ENCODE data around the gene MGLL. TPM values are rescaled to one million over a fixed set of nuclear protein-coding genes. Genes with fewer than 3 reads are reported as not detected.

The MGLL gene
- total RNA-seq, 1 experiment from 2014 or later: 6.8 TPM

DNA sequence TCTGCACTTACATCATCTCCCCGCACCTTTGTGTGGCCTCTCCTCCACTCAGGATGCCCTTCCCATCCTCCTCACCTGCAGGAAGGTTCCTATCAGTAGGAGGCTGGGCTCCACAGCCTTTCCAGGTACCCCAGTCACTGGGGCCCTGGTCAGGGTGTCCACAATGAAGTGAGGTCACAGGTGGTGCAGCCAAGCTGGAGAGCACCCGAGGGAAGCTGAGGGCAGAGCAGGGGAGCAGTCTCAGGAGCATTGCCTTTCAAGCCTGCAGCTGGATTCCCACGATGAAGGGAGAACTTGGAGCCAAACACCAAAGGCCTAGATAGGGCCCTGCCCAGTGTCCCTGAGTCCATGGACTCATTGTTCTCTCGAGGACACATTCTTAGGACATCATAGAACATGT, 23.6 kb downstream of the MGLL start:
- Histone ChIP-seq H3K9ac (ENCODE audit: low read length) (no peak overlapping the region; the same call in 1 of the 2 replicates), H3K4me2 (ENCODE audit: low read length) (peak overlapping the region; percentile 58; the same call in 1 of the 2 replicates), H3K79me2 (ENCODE audit: insufficient read depth, low read length) (no peaks in the 10 kb centered on the region), H3K27ac (ENCODE audit: low read depth, low read length) (no peak overlapping the region), H3K27me3 (ENCODE audit: insufficient read depth, low read length) (no peaks in the 10 kb centered on the region), H3K36me3 (ENCODE audit: control insufficient read depth in 1 of 2, insufficient read depth in 2 of 2, low read length in 2 of 2) (no peaks in the 10 kb centered on the region), H4K20me1 (ENCODE audit: insufficient read depth) (no peaks in the 10 kb centered on the region), H3K9me3 (ENCODE audit: control insufficient read depth in 1 of 2, insufficient read depth in 1 of 2, low read depth in 1 of 2, low read length in 2 of 2) (no peaks in the 10 kb centered on the region), H3K9me2 (ENCODE audit: insufficient read depth) (no peaks in the 10 kb centered on the region), H3K4me1 (ENCODE audit: control insufficient read depth in 1 of 2, insufficient read depth in 2 of 2, low read length in 2 of 2) (peaks cover 4 to 51% of the 10 kb centered on the region in 2 experiments; a peak in 3 of 4 replicates), H3K4me3 (replicated peaks in 1 of 2; ENCODE audit: low read depth in 1 of 2, low read length in 2 of 2) (no peak overlapping the region), H2AFZ (ENCODE audit: low read depth, low read length, poor library complexity, severe bottlenecking) (no peak overlapping the region)
- POLR2A ChIA-PET: interaction anchor here (1.1 kb wide), 1 partner anchor 19 kb away, joined by 4 read pairs; no protein-coding TSS in a partner anchor
- no TSS peak for BruUV-seq (replicated peaks)
- DNase-seq (ENCODE audit: low read depth, low spot score): no peak
- no peak for TF ChIP-seq TCF7L2 (IDR thresholded peaks at IDR 0.05; ENCODE audit: borderline replicate concordance, extremely low read depth, insufficient read depth, insufficient read length)
- TF ChIP-seq EGR1 (IDR thresholded peaks at IDR 0.05; ENCODE audit: low read depth): no peak
- TF ChIP-seq ELF1 (IDR thresholded peaks at IDR 0.05; ENCODE audit: borderline replicate concordance, low read depth): no peak
- TF ChIP-seq ZFX (IDR thresholded peaks at IDR 0.05): no peak
- TF ChIP-seq YY1 (IDR thresholded peaks at IDR 0.05; ENCODE audit: extremely low read depth, insufficient replicate concordance, low read depth, low read length): no peak
- no peak for TF ChIP-seq EZH2phosphoT487 (IDR thresholded peaks at IDR 0.05; ENCODE audit: borderline replicate concordance)
- TF ChIP-seq ZNF274 (IDR thresholded peaks at IDR 0.05; ENCODE audit: low read depth, low read length): no peak
- TF ChIP-seq CBX3 (IDR thresholded peaks at IDR 0.05; ENCODE audit: low read depth): no peak
- TF ChIP-seq, protein P1, sequence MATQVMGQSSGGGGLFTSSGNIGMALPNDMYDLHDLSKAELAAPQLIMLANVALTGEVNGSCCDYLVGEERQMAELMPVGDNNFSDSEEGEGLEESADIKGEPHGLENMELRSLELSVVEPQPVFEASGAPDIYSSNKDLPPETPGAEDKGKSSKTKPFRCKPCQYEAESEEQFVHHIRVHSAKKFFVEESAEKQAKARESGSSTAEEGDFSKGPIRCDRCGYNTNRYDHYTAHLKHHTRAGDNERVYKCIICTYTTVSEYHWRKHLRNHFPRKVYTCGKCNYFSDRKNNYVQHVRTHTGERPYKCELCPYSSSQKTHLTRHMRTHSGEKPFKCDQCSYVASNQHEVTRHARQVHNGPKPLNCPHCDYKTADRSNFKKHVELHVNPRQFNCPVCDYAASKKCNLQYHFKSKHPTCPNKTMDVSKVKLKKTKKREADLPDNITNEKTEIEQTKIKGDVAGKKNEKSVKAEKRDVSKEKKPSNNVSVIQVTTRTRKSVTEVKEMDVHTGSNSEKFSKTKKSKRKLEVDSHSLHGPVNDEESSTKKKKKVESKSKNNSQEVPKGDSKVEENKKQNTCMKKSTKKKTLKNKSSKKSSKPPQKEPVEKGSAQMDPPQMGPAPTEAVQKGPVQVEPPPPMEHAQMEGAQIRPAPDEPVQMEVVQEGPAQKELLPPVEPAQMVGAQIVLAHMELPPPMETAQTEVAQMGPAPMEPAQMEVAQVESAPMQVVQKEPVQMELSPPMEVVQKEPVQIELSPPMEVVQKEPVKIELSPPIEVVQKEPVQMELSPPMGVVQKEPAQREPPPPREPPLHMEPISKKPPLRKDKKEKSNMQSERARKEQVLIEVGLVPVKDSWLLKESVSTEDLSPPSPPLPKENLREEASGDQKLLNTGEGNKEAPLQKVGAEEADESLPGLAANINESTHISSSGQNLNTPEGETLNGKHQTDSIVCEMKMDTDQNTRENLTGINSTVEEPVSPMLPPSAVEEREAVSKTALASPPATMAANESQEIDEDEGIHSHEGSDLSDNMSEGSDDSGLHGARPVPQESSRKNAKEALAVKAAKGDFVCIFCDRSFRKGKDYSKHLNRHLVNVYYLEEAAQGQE (IDR thresholded peaks at IDR 0.05; ENCODE audit: low read depth): no peak
- TF ChIP-seq SP1 (IDR thresholded peaks at IDR 0.05; ENCODE audit: low read depth): no peak
- TF ChIP-seq, protein P2, sequence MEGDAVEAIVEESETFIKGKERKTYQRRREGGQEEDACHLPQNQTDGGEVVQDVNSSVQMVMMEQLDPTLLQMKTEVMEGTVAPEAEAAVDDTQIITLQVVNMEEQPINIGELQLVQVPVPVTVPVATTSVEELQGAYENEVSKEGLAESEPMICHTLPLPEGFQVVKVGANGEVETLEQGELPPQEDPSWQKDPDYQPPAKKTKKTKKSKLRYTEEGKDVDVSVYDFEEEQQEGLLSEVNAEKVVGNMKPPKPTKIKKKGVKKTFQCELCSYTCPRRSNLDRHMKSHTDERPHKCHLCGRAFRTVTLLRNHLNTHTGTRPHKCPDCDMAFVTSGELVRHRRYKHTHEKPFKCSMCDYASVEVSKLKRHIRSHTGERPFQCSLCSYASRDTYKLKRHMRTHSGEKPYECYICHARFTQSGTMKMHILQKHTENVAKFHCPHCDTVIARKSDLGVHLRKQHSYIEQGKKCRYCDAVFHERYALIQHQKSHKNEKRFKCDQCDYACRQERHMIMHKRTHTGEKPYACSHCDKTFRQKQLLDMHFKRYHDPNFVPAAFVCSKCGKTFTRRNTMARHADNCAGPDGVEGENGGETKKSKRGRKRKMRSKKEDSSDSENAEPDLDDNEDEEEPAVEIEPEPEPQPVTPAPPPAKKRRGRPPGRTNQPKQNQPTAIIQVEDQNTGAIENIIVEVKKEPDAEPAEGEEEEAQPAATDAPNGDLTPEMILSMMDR (IDR thresholded peaks at IDR 0.05 in 2 of 3, conservative IDR thresholded peaks at IDR 0.05 in 1 of 3; ENCODE audit: borderline replicate concordance in 1 of 3, insufficient read depth in 1 of 3, low read depth in 2 of 3, low read length in 2 of 3): no peak
- TF ChIP-seq RAD21 (IDR thresholded peaks at IDR 0.05; ENCODE audit: low read depth): no peak
- TF ChIP-seq, protein P3, sequence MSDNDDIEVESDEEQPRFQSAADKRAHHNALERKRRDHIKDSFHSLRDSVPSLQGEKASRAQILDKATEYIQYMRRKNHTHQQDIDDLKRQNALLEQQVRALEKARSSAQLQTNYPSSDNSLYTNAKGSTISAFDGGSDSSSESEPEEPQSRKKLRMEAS (IDR thresholded peaks at IDR 0.05): no peak
- CTCF ChIA-PET: no interaction called here
- RAD21 ChIA-PET (ENCODE audit: low non-redundant PET in 1 of 2, low total read pairs in 2 of 2, uncharacterized antibody in 2 of 2, unreplicated experiment in 2 of 2): no interaction called here
- ATAC-seq: no peak
- intact Hi-C loops (cut with micrococcal nuclease): no loop called here
